ENCODE measurements around the gene CNTN2.

Gene CNTN2

DNA sequence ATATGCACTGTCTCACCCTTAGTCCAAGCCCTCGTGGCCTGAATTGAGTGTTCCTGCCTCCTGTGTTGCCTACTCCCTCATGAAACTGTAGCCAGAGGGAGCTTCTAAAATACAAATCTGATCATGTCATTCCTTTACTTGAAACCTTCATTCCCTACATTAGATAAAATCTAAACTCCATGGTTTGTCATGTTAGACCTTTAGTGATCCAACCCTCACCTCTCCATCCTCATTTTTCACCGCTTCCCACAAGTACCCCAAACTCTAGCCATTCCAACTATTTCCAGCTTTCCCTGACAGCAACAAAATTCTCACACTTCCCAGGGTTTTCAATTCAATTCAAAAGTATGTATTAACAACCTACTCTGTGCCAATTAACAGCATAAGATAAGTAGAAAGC, 18.3 kb upstream of the CNTN2 start:
- Histone ChIP-seq H3K36me3 (ENCODE audit: control insufficient read depth in 1 of 2, insufficient read depth in 2 of 2, low read length in 2 of 2) (no peaks in the 10 kb centered on the region), H3K4me1 (ENCODE audit: control insufficient read depth in 1 of 2, insufficient read depth in 2 of 2, low read length in 2 of 2) (no peaks in the 10 kb centered on the region), H3K9me3 (ENCODE audit: control insufficient read depth in 1 of 2, low read length in 2 of 2) (no peaks in the 10 kb centered on the region), H3K4me3 (ENCODE audit: low read depth in 1 of 2, low read length in 2 of 2) (no peak overlapping the region), H3K27me3 (ENCODE audit: low read depth, low read length) (no peaks in the 10 kb centered on the region), H3K27ac (ENCODE audit: low read length) (no peak overlapping the region)

DNA sequence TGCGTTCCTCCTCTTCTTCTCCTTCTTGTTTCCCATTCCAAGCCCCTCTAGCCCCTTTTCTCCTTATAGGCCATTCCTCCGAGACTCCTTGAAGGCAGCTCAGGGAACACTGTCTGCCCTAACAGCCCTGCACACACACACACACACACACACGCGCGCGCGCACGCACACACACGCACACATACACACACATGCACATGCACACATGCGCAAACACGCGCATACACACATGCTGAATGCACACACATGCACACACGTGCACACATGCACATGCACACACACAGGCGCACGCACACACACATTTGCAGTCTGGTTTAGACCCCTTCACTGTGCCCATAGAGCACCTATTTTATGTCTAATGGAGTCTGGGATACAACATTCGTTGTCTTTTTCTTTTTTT, 17.8 kb upstream of the CNTN2 start:
- no peaks in the 10 kb centered on the region for H3K27me3 ChIP-seq (ENCODE audit: low read depth, low read length)
- no peaks in the 10 kb centered on the region for H3K4me1 ChIP-seq (ENCODE audit: control insufficient read depth in 1 of 2, insufficient read depth in 2 of 2, low read length in 2 of 2)
- H3K9me3 ChIP-seq (ENCODE audit: control insufficient read depth in 1 of 2, low read length in 2 of 2) = no peaks in the 10 kb centered on the region
- H3K4me3 ChIP-seq (ENCODE audit: low read depth in 1 of 2, low read length in 2 of 2) = no peak overlapping the region
- H3K27ac ChIP-seq (ENCODE audit: low read length) = no peak overlapping the region
- no peaks in the 10 kb centered on the region for H3K36me3 ChIP-seq (ENCODE audit: control insufficient read depth in 1 of 2, insufficient read depth in 2 of 2, low read length in 2 of 2)

DNA sequence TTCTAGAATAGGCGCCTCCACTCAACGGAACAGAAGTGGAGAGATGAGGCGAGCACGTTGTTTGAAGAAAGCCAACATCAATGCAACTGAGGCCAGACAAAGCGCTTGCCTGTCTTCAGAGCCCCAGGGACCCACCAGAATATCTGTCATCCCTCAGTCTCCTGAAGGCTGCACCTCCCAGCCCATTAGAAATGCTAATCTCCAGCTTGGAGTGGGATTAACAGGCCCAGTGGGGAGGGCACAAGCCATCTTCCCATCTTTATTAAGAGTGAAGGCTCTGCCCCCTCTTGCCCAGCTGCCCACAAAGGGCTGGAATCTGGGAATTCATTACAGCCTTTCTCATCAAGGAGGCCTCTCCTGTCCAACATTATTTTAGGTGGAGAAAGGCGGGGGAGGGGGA, 16.8 kb upstream of the CNTN2 start:
- Histone ChIP-seq H3K27me3 (ENCODE audit: low read depth, low read length) (no peaks in the 10 kb centered on the region), H3K36me3 (ENCODE audit: control insufficient read depth in 1 of 2, insufficient read depth in 2 of 2, low read length in 2 of 2) (no peaks in the 10 kb centered on the region), H3K27ac (ENCODE audit: low read length) (no peak overlapping the region)

DNA sequence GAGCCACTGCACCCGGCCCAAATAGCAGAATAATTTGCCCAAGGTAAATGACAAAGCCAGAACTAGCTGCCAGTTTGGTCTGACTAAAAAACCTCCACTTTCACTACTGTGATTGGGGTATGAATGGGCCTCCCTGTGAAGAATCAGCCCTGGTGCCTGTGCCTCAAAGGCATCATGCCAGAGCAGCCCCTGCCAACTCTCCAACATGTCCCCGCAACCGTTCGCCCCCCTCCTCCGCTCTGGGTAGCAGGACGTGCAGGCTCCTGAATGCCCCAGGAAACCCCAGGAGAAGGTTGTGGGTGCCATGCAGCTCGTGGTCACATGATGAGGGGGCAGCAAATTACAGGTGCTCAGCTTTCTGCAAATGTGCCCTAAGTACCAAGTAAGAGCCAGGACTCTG, 14.6 kb upstream of the CNTN2 start:
- Histone ChIP-seq H3K36me3 (ENCODE audit: control insufficient read depth in 1 of 2, insufficient read depth in 2 of 2, low read length in 2 of 2) (no peaks in the 10 kb centered on the region), H3K27me3 (ENCODE audit: low read depth, low read length) (no peaks in the 10 kb centered on the region), H3K4me1 (ENCODE audit: control insufficient read depth in 1 of 2, insufficient read depth in 2 of 2, low read length in 2 of 2) (no peaks in the 10 kb centered on the region), H3K9me3 (ENCODE audit: control insufficient read depth in 1 of 2, low read length in 2 of 2) (no peaks in the 10 kb centered on the region), H3K27ac (ENCODE audit: low read length) (no peak overlapping the region), H3K4me3 (ENCODE audit: low read depth in 1 of 2, low read length in 2 of 2) (no peak overlapping the region)

More for the DNA sequence above, 16.8 kb upstream of the CNTN2 start:
- Histone ChIP-seq H3K4me3 (ENCODE audit: low read depth in 1 of 2, low read length in 2 of 2) (no peak overlapping the region), H3K9me3 (ENCODE audit: control insufficient read depth in 1 of 2, low read length in 2 of 2) (no peaks in the 10 kb centered on the region), H3K4me1 (ENCODE audit: control insufficient read depth in 1 of 2, insufficient read depth in 2 of 2, low read length in 2 of 2) (no peaks in the 10 kb centered on the region)

DNA sequence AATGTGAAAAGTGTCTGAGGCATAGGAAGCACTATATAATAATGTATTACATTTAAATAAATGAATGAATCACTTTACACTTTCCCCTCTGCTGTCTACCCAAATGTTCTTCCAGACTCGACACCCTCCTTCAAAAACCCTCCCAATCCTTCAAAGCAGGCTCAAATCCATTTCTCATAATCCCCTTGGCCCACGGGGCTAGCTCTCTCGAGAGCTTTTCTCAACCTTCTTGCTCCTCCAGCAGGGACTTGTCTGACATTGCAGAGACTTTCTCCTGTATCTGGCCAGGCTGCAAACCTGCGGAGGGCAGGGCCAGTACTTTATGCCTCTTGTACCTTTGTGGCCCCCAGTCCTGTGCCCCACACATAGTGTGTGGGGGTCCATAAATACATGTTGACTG, 14.1 kb upstream of the CNTN2 start:
- Histone ChIP-seq H3K27ac (ENCODE audit: low read length) (no peak overlapping the region), H3K4me1 (ENCODE audit: control insufficient read depth in 1 of 2, insufficient read depth in 2 of 2, low read length in 2 of 2) (no peaks in the 10 kb centered on the region), H3K4me3 (ENCODE audit: low read depth in 1 of 2, low read length in 2 of 2) (no peak overlapping the region), H3K9me3 (ENCODE audit: control insufficient read depth in 1 of 2, low read length in 2 of 2) (no peaks in the 10 kb centered on the region), H3K27me3 (ENCODE audit: low read depth, low read length) (no peaks in the 10 kb centered on the region), H3K36me3 (ENCODE audit: control insufficient read depth in 1 of 2, insufficient read depth in 2 of 2, low read length in 2 of 2) (no peaks in the 10 kb centered on the region)

DNA sequence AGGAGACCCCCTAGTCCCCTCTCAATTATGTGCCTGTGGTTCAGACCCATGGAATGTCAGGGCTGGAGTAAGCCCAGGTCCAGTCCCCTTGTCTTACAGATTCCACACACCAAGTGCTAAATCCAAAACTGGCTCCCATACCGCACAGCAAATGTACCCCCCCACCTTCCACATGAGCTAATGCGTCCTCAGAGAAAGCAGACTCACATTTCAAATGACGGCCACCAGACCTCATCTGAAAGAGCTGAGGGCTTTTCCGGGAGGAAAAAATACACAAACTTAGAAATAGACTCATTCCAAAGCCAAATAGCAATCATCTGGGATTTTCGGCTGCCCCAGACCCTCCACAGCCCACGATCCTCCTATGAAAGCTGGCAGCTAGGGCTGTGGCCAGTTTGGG, 12.8 kb upstream of the CNTN2 start:
- Histone ChIP-seq H3K36me3 (ENCODE audit: control insufficient read depth in 1 of 2, insufficient read depth in 2 of 2, low read length in 2 of 2) (no peaks in the 10 kb centered on the region), H3K27ac (ENCODE audit: low read length) (no peak overlapping the region), H3K27me3 (ENCODE audit: low read depth, low read length) (no peaks in the 10 kb centered on the region), H3K9me3 (ENCODE audit: control insufficient read depth in 1 of 2, low read length in 2 of 2) (no peaks in the 10 kb centered on the region), H3K4me3 (ENCODE audit: low read depth in 1 of 2, low read length in 2 of 2) (no peak overlapping the region), H3K4me1 (ENCODE audit: control insufficient read depth in 1 of 2, insufficient read depth in 2 of 2, low read length in 2 of 2) (no peaks in the 10 kb centered on the region)

DNA sequence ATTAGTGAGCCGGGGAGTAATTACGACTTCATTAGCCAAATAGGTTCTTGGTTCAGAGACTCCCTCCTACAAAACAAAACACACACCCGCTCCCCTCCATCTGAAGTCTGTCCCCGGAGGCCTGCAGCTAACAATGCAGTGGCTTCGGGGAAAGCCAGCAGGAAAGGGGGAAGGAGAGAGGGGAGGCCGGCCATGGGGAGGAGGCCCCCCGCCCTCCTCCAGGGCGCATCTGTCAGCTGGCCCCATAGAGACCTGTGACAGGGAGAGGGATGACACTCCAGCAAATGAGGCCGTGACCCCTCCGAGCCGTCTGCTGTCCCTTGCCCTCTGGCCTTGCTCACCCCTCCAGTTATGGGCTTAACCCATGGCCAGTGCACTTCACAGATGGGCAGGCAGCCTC, 12.1 kb upstream of the CNTN2 start:
- Histone ChIP-seq H3K9me3 (ENCODE audit: control insufficient read depth in 1 of 2, low read length in 2 of 2) (no peaks in the 10 kb centered on the region), H3K4me1 (ENCODE audit: control insufficient read depth in 1 of 2, insufficient read depth in 2 of 2, low read length in 2 of 2) (no peaks in the 10 kb centered on the region), H3K4me3 (ENCODE audit: low read depth in 1 of 2, low read length in 2 of 2) (no peak overlapping the region), H3K27me3 (ENCODE audit: low read depth, low read length) (no peaks in the 10 kb centered on the region), H3K36me3 (ENCODE audit: control insufficient read depth in 1 of 2, insufficient read depth in 2 of 2, low read length in 2 of 2) (no peaks in the 10 kb centered on the region), H3K27ac (ENCODE audit: low read length) (no peak overlapping the region)

DNA sequence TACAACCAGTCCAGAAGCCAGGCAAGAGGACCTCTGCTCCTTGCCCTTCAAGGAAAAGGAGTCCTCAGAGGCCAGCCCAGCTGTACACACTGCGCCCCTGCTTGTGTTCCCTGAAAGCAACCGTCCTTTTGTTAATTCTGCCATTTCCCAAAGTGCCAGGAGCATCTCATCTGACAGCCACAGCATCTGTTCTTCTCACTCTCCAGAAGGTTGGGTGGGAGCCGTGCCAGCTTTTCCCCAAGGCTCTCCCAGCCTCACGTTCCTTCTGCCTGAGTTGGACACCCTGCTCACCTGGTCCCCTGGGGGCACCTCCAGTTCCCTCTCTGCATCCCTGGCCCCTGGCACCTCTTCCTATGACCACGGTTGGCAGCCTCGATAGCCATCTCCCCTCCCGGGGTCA, 10.5 kb upstream of the CNTN2 start:
- H3K4me3 ChIP-seq (ENCODE audit: low read depth in 1 of 2, low read length in 2 of 2) = no peak overlapping the region
- no peaks in the 10 kb centered on the region for H3K36me3 ChIP-seq (ENCODE audit: control insufficient read depth in 1 of 2, insufficient read depth in 2 of 2, low read length in 2 of 2)
- H3K27me3 ChIP-seq (ENCODE audit: low read depth, low read length) = no peaks in the 10 kb centered on the region
- no peaks in the 10 kb centered on the region for H3K9me3 ChIP-seq (ENCODE audit: control insufficient read depth in 1 of 2, low read length in 2 of 2)
- no peak overlapping the region for H3K27ac ChIP-seq (ENCODE audit: low read length)
- H3K4me1 ChIP-seq (ENCODE audit: control insufficient read depth in 1 of 2, insufficient read depth in 2 of 2, low read length in 2 of 2) = no peaks in the 10 kb centered on the region

DNA sequence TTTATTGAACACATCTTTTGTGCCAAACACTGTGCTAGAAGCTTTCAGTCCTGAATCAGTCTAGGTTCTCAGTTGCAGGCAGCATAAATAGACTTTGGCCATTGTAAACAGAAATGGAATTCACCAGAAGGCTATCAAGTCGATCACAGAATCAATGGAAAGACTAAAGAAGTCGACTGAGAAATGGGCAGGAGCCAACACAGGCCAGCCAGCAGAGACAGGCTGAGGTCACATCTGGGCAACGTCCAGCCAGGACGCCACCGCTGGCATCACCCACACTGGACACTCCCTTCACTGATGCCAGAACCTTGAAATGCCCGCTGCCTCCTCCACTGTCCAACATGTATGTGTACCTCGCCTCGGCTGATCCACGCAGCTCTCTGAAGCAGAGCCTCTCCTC, 5.5 kb upstream of the CNTN2 start:
- Histone ChIP-seq H3K36me3 (ENCODE audit: control insufficient read depth in 1 of 2, insufficient read depth in 2 of 2, low read length in 2 of 2) (no peaks in the 10 kb centered on the region), H3K27me3 (ENCODE audit: low read depth, low read length) (peaks cover 5% of the 10 kb centered on the region), H3K4me1 (ENCODE audit: control insufficient read depth in 1 of 2, insufficient read depth in 2 of 2, low read length in 2 of 2) (no peaks in the 10 kb centered on the region), H3K4me3 (ENCODE audit: low read depth in 1 of 2, low read length in 2 of 2) (no peak overlapping the region), H3K9me3 (ENCODE audit: control insufficient read depth in 1 of 2, low read length in 2 of 2) (no peaks in the 10 kb centered on the region), H3K27ac (ENCODE audit: low read length) (no peak overlapping the region)

DNA sequence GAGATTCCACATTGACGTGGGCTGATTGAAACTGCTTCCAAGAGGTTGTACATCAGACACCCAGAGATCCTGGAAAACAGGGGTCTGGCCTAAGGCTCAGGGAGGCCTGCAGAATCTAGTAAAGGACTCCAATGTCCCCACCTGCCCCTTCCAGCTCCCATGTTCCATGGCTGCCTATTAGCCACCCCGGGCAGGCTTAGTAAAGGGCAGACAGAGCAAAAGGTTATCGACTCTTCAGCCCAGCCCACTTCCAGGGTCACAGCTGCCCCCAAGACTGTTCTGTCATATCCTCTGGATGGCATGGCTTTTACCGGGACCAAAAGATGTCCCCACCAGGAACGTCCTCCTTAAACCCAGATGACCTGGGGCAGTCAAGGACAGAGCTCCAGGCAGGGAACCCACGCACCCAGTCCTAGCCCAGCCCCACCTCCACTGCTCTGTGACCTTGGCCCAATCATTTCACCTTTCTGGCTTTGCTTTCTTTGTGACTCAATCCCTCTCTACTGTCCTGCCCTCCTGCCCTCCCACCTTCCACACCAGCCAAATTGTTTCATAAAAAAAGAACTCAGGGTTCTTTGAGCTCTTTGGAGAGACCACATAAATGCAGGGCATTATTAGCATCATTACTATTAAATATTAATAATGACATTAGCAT, 4.8 kb upstream of the CNTN2 start:
- no peak overlapping the region for H3K27ac ChIP-seq (ENCODE audit: low read length)
- H3K4me1 ChIP-seq (ENCODE audit: control insufficient read depth in 1 of 2, insufficient read depth in 2 of 2, low read length in 2 of 2) = peaks cover 0 to 3% of the 10 kb centered on the region in 2 donors
- no peaks in the 10 kb centered on the region for H3K36me3 ChIP-seq (ENCODE audit: control insufficient read depth in 1 of 2, insufficient read depth in 2 of 2, low read length in 2 of 2)
- no peak overlapping the region for H3K4me3 ChIP-seq (ENCODE audit: low read depth in 1 of 2, low read length in 2 of 2)
- peaks cover 7% of the 10 kb centered on the region for H3K27me3 ChIP-seq (ENCODE audit: low read depth, low read length)
- H3K9me3 ChIP-seq (ENCODE audit: control insufficient read depth in 1 of 2, low read length in 2 of 2) = no peaks in the 10 kb centered on the region

DNA sequence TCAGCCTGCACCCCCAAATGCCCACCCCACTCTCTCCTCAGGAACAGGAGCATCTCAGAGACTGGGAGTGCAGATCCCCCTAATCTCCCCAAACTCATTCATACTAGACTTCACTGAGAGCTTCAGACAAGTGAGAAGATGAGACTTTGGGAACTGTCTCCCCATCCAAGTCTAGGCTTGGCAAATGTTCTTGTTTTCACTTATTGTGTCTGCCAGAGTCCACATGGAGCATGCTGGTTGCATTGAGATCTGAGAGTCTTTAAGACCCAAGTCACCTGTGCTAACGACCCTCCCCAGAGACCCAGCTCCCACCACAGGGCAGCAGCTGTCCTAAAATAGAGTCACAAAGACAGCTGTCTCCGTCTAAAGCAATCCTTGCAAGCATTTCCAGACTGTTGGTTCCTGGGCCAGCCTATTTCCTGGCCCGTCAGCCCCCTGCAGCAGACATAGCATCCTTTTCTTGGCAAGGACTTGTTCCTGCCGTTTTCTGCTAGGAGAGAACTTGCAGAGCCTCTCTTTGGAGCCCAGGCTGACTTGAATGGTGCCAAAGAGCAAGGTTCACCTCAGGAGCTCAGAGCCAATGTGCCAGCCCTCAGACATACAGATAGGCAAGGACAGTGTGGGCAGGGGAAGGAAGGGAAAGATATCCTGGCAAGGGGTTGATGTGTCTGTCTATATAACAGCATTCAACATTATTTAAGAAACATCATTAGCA, 1.9 kb upstream of the CNTN2 start:
- no peaks in the 10 kb centered on the region for H3K9me3 ChIP-seq (ENCODE audit: control insufficient read depth in 1 of 2, low read length in 2 of 2)
- no peak overlapping the region for H3K4me3 ChIP-seq (ENCODE audit: low read depth in 1 of 2, low read length in 2 of 2)
- H3K27ac ChIP-seq (ENCODE audit: low read length) = no peak overlapping the region
- H3K27me3 ChIP-seq (ENCODE audit: low read depth, low read length) = peaks cover 32% of the 10 kb centered on the region
- peaks cover 0 to 4% of the 10 kb centered on the region in 2 donors for H3K4me1 ChIP-seq (ENCODE audit: control insufficient read depth in 1 of 2, insufficient read depth in 2 of 2, low read length in 2 of 2)
- no peaks in the 10 kb centered on the region for H3K36me3 ChIP-seq (ENCODE audit: control insufficient read depth in 1 of 2, insufficient read depth in 2 of 2, low read length in 2 of 2)
